DMS153 (cell line): ENCODE data around the gene TXNDC2.
A peak's percentile ranks its signal among the peaks of the same experiment; 100 is the strongest.

ENCODE experiments used
- DNase-seq: peaks from one replicate; lab custom pipeline; 2025; lab: John Stamatoyannopoulos, UW

Gene TXNDC2

DNA sequence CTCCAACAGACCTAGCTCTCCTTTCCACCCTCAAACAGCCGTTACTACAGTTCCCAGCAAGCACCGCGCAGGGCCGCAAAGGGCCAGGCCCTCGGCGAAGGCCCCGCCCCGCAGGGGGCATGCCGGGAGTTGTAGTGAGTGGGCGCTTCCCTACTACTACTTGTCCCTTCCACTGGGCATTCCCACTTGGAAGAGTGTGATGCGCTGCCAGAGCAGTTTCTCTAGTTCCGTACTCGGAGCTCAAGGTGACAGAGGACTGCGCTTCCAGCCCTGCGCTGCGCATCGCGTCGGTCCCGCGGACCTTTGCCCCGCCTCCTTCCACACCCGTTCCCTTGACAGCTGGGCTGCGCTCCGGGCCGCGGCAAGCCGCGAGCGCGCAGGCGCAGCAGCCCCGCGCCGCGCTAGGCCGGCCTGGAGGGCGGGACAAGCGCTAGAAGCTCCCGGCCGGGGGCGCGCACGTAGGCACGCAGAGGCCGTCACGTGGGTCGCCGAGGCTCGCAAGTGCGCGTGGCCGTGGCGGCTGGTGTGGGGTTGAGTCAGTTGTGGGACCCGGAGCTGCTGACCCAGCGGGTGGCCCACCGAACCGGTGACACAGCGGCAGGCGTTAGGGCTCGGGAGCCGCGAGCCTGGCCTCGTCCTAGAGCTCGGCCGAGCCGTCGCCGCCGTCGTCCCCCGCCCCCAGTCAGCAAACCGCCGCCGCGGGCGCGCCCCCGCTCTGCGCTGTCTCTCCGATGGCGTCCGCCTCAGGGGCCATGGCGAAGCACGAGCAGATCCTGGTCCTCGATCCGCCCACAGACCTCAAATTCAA lies 28.0 kb downstream of the TXNDC2 start, which contains the start of gene VAPA:
TSS of gene VAPA (plus strand) at position 491 of the 808 bp plus-strand sequence. CDS start at position 732, 241 bp downstream.
- DNase-seq, result peak; percentile 77

- no peak for DNase-seq
These were observed 28.5 kb downstream of the TXNDC2 start for GRCh38 chr18:9914334-9914583.

GRCh38 chr18:9914584-9915290 lies 29.0 kb downstream of the TXNDC2 start:
- peak; percentile 9 for DNase-seq

- DNase-seq, result no peak
These were observed 29.7 kb downstream of the TXNDC2 start for GRCh38 chr18:9915291-9916076.

- DNase-seq, result no peak
These were observed 30.4 kb downstream of the TXNDC2 start for GRCh38 chr18:9916077-9916639.

- DNase-seq, result no peak
These were observed 31.0 kb downstream of the TXNDC2 start for GRCh38 chr18:9916808-9917207.

DNA sequence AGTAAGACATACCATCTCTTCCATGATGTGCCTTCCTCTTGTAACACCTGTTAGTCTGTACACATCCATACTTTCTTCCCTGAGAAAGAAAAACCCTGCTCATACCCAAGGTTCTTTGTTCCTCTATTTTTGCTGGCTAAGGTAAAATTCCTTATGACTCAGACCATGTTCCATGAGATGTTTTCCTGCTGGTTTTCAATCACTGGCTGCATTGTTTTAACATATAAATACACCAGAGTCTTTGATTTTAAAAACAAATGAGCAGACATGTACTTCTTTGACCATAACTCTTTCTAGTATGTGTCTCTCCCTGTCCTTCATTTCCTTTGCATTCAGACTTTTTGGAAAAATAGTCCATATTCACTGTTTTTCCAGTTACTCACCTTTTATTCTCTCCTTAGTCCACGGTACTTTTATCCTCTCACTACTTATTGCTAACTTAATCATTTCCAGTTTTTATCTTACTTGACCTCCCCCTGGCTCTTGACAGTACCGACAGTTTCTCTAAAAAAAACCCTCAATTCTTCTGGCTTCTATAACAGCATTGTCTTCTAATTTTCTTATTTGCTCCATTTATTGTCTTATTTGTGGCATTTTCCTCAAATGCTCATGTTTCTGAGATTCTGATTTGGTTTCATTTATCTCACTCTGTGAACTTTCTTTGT lies 32.4 kb downstream of the TXNDC2 start:
- no peak for DNase-seq

DNA sequence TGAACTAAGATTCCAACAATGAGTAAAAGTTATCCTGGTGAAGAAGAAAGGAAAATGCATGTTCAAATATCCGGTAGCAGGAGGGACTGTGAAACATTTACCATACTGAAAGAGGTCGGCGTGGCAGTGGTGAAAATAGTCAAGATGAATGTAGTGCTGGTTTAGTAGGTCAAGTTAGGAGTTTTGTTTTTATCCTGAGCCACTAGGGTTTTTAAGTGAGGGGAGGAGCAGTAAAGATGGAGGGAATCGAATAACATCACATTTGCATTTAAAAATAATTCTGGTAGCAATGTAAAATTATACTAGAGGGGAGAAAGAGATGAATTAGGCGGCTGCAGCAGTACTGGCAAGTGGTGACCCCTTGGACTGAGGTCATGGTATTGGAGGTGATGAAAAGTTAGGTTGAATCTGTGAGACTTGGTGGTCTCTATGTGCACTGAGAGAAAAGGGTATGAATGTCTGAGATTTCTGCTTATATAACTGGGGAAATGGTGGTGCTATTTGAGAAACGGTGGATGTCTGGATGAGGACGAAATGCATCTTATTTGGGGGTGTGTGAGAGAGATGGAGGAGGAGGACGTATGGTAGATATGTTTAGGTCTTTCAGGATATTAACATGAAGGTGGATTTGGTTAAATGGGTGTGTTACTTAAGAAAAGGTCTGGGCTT lies 33.9 kb downstream of the TXNDC2 start:
- DNase-seq, result no peak

- no peak for DNase-seq
These were observed 37.0 kb downstream of the TXNDC2 start for GRCh38 chr18:9922592-9923311.

- no peak for DNase-seq
These were observed 38.7 kb downstream of the TXNDC2 start for GRCh38 chr18:9924371-9924943.

DNA sequence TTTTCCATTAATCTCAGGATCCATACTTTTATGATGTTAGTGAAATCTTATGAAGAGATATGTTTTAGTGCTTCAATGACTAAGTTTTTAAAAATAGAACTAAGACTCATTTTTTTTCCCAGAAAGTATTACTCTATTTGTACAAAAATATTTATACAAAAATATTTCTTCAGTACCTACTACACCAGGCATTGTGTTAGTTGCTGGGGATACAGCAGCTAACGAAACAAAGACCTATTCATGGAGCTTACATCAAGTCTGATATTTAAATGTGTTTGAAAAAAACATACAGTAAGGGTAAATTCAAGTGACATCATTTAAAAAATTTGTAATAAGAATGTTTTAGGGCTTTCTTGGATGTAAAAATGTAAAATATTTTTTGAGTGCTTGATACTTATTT lies 39.6 kb downstream of the TXNDC2 start:
- DNase-seq, result no peak

GRCh38 chr18:9925795-9926194 lies 40.0 kb downstream of the TXNDC2 start:
- DNase-seq, result no peak

DNA sequence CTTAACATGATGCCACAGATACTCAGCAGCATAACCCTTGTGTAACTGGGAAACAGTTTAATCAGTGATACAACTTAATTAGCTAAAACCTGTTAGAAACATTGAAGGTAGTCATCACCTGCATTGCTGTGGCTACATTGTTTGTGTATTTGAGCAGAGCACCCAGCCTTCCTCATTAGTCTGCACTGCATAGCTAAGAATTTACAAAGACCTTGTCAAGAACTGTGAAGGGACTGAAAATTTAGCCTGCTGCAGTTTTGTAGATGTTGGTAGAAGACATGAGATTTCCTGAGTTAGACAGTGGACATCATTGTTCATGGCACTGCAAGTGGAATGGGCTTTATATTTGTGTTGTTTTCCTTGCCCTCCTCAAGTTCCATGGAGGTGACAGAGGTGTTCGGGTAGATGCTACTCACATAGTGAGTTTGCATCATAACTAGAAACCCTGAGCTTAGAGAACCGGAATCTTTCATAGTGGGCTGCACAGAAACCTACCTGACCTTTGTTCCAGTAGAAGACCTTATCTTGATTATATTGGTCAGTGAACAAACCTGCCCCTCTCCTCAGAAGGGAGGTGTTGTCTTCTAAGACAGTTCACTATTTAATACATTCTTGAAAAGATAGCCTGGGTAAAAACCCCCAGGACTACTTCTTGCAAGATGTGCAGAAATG lies 40.6 kb downstream of the TXNDC2 start:
- DNase-seq, result no peak

GRCh38 chr18:9926977-9927376 lies 41.2 kb downstream of the TXNDC2 start:
- no peak for DNase-seq

DNA sequence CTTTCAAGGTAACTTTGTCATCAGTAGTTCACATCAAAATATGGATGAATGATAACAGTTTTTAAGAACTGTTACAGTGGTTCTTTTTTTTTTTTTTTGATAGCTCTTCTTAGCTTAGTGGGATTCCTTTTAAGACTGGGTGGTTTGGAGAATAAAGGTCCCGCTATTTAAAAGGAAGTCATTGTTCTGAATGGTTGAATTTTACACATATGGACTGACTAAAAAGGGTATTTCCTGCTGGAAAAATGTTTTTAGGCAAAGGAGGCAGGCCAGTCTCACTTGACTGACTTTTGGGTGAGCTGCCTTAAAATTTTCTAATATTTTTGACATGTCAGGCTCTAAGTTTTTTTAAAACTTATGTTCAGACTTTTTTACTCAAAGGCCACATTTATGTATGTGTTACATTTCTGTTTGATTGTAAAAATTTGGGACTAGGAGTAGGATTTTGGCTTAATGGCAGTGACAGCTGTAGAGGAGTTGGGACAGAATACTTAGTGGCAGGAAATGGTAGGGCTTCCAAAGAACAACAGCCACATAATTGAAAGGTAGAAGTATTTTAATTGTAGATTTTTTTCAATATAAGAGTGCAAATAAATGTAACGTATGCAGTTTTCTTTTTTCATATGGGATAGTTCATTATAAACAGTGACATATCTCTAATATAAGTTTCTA lies 41.8 kb downstream of the TXNDC2 start:
- DNase-seq, result no peak

GRCh38 chr18:9928646-9929259 lies 43.0 kb downstream of the TXNDC2 start:
- DNase-seq, result no peak

GRCh38 chr18:9930299-9930884 lies 44.6 kb downstream of the TXNDC2 start:
- no peak for DNase-seq

DNA sequence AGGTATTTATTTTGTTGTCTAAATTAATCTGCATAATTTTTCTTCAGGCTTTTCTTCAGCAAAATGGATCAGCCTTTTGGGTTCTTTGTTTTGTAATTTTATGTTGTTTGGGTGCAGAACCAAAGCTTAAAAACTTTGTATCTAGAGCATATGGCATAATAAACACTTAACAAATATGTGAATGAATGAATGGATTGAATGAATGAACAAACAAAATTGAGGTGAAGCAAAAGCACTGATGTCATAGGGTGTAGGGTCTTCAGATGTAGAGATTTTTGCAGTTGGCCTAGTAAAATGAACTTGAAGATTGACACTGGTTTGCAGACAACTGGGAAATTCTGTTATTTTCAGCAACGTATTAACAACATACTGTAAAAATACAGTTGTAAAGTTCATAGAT lies 45.4 kb downstream of the TXNDC2 start:
- no peak for DNase-seq
